Activated naive CD8-positive, alpha-beta T cell treated with anti-CD3 and anti-CD28 coated beads, Interleukin-2, amount 50 U/mL, for 16 hours (primary cell): ENCODE results near the gene ODF2L.

Experiments
- DNase-seq: peaks from one replicate; pipeline ENCODE4 v3.0.0-alpha.2; 2020; ENCODE audit warnings: low read depth, low spot score

ODF2L gene

GRCh38 chr1:86318436-86318835 lies 77.7 kb downstream of the ODF2L start:
- no peak for DNase-seq

DNA sequence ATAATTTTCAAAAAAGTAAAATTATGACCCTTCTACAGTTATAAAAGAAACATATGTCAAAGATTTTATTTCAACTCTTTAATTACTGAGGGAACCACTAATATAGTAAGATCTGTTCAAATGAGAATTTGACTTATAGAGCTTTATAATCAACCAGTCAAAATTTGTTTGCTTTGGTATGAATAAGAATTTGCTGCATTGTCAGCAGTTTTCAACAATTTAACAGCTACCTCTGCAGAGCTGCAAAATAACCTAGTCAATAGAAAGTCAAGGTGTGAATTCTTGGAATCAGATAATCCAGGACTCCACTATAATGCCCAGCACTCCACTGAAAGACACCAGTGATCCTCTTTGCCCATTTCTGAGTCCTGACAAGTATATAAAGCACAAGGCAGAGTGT lies 78.2 kb downstream of the ODF2L start:
- DNase-seq: no peak

- DNase-seq: no peak
Measured at GRCh38 chr1:86305731-86306130, 90.4 kb downstream of the ODF2L start.

GRCh38 chr1:86303041-86303690 lies 93.0 kb downstream of the ODF2L start:
- no peak for DNase-seq
